SU-DHL-6 (cell line): Measurements from ENCODE around the gene RNF40.

Experiments
- H2AFZ ChIP-seq: fragments of 200-600 bp; sonication (generic); 2 replicates; pipeline ENCODE4 v1.6.1; 2014; ENCODE audit warnings: low read depth, mild to moderate bottlenecking, moderate library complexity, mixed read lengths, antibody characterized with exemption, low read length; ENCODE audit not compliant: severe bottlenecking
- H3F3A ChIP-seq: fragments of 200-600 bp; shearing (Covaris generic); 2 replicates; pipeline ENCODE4 v1.6.0; 2016; ENCODE audit warnings: antibody characterized with exemption, mild to moderate bottlenecking; ENCODE audit not compliant: insufficient read depth
- H3K27ac ChIP-seq: fragments of 200-600 bp; sonication (generic); 2 replicates; pipeline ENCODE4 v1.5.1; 2016; ENCODE audit warnings: low read depth, mild to moderate bottlenecking, low read length, moderate library complexity, mixed read lengths
- H3K27me3 ChIP-seq: fragments of 200-600 bp; sonication (generic), shearing (Covaris generic); 2 replicates; pipeline ENCODE4 v1.6.0; 2014; ENCODE audit warnings: mild to moderate bottlenecking, low read length
- H3K36me3 ChIP-seq: fragments of 200-600 bp; sonication (generic); 2 replicates; pipeline ENCODE4 v1.6.1; 2014; ENCODE audit warnings: mild to moderate bottlenecking, low read length, mixed read lengths
- H3K4me2 ChIP-seq: fragments of 300-600, 200-600 bp; shearing (Covaris generic), sonication (generic); 2 replicates; pipeline ENCODE4 v1.6.0; 2014; ENCODE audit warnings: low read length, low read depth, mild to moderate bottlenecking; ENCODE audit not compliant: poor library complexity, severe bottlenecking
- H3K4me3 ChIP-seq: fragments of 200-600 bp; sonication (generic); 2 replicates; pipeline ENCODE4 v1.5.1; 2014; ENCODE audit warnings: antibody characterized with exemption, low read length, mild to moderate bottlenecking, mixed read lengths; ENCODE audit not compliant: insufficient read depth, poor library complexity, severe bottlenecking
- H3K79me2 ChIP-seq: fragments of 200-600 bp; sonication (generic); 2 replicates; pipeline ENCODE4 v1.6.1; 2014; ENCODE audit warnings: mild to moderate bottlenecking, low read length, moderate library complexity; ENCODE audit not compliant: insufficient read depth
- H3K9ac ChIP-seq: fragments of 200-600 bp; sonication (generic); 2 replicates; pipeline ENCODE4 v1.7.0; 2014; ENCODE audit warnings: mild to moderate bottlenecking, low read length
- H3K9me2 ChIP-seq: fragments of 200-600 bp; sonication (generic); replicated peaks from 2 replicates; pipeline ENCODE4 v1.6.1; 2014; ENCODE audit warnings: low read length; ENCODE audit not compliant: insufficient read depth
- H3K9me3 ChIP-seq: fragments of 200-600 bp; sonication (generic); 2 replicates; pipeline ENCODE4 v1.6.1; 2014; ENCODE audit warnings: low read length, mixed read lengths; ENCODE audit not compliant: insufficient read depth
- H4K20me1 ChIP-seq: fragments of 200-600 bp; sonication (generic); 2 replicates; pipeline ENCODE4 v1.6.1; 2014; ENCODE audit warnings: low read depth, mild to moderate bottlenecking, antibody characterized with exemption, low read length, moderate library complexity, mixed read lengths
- EZH2phosphoT487 ChIP-seq: fragments of 200-600 bp; sonication (generic), shearing (Covaris generic); conservative IDR thresholded peaks from 2 replicates; pipeline ENCODE4 v1.6.1; 2018; ENCODE audit warnings: mild to moderate bottlenecking, antibody characterized with exemption, low read length, moderate library complexity, mixed read lengths
- TF ChIP-seq, protein P1 (sequence below): fragments of 200-600 bp; sonication (generic); IDR thresholded peaks from one replicate; pipeline ENCODE4 v1.5.1; 2017; ENCODE audit warnings: antibody characterized with exemption, mild to moderate bottlenecking, low read length, moderate library complexity; ENCODE audit not compliant: insufficient read depth, poor library complexity, severe bottlenecking

RNF40 gene

DNA sequence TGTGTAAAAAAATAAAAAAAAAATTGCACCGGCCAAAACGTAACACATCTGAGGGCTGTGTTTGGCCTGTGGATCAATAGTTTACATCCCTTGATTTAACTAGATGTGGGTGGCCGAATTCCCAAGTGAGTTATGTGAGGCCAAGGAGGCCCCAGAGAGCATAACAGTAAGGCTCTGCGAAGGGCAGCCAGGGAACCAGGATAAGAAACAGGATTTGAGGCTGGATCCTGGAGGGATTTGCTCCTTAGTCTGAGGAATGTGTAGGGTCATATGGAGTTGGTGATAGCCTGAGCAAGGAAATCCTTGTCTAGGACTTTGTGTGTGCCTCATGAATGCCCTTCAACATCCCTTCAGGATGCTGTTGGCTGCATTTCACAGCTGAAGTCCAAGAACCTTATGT lies 11.9 kb upstream of the RNF40 start:
- Histone ChIP-seq H3K27ac (no peak overlapping the region), H3K27me3 (no peaks in the 10 kb centered on the region), H3K9me3 (no peaks in the 10 kb centered on the region), H3K4me2 (no peak overlapping the region), H3K9ac (no peak overlapping the region), H3K4me3 (no peak overlapping the region), H3K36me3 (peaks cover 4% of the 10 kb centered on the region; the same call in 1 of the 2 replicates), H3K79me2 (peaks cover 20% of the 10 kb centered on the region), H4K20me1 (no peaks in the 10 kb centered on the region), H2AFZ (no peak overlapping the region), H3F3A (peaks cover 21% of the 10 kb centered on the region), H3K9me2 (no peaks in the 10 kb centered on the region)
- TF ChIP-seq, protein P1, sequence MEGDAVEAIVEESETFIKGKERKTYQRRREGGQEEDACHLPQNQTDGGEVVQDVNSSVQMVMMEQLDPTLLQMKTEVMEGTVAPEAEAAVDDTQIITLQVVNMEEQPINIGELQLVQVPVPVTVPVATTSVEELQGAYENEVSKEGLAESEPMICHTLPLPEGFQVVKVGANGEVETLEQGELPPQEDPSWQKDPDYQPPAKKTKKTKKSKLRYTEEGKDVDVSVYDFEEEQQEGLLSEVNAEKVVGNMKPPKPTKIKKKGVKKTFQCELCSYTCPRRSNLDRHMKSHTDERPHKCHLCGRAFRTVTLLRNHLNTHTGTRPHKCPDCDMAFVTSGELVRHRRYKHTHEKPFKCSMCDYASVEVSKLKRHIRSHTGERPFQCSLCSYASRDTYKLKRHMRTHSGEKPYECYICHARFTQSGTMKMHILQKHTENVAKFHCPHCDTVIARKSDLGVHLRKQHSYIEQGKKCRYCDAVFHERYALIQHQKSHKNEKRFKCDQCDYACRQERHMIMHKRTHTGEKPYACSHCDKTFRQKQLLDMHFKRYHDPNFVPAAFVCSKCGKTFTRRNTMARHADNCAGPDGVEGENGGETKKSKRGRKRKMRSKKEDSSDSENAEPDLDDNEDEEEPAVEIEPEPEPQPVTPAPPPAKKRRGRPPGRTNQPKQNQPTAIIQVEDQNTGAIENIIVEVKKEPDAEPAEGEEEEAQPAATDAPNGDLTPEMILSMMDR: no peak
- TF ChIP-seq EZH2phosphoT487: no peak

DNA sequence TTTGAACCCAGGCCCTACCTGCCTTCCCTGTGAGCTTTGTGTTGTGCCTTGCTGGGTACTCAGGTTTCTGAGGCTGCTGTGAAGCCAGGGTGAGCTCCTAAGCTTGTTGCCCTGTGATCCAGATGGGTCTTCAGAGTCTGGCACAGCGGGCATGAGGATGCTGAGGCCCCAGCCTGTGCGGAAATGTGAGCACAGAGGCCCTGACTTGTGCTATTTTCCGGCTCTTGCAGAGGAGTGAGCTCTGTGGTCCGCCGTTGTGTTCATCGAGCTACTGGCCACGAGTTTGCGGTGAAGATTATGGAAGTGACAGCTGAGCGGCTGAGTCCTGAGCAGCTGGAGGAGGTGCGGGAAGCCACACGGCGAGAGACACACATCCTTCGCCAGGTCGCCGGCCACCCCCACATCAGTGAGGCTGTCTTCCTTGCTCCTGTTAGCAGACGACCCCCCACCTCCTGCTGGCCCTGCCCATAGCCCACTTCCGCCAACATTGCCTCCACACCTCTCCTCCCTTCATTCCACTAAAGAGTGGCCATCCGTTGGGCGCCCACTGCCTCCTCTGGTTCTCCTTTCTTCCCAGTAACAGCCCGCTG lies 11.2 kb upstream of the RNF40 start:
- Histone ChIP-seq H3K4me3 (no peak overlapping the region), H3K9me3 (no peaks in the 10 kb centered on the region), H3K4me2 (no peak overlapping the region), H3K36me3 (peaks cover 4% of the 10 kb centered on the region; the same call in 1 of the 2 replicates), H3K9ac (no peak overlapping the region), H4K20me1 (no peaks in the 10 kb centered on the region), H3F3A (peaks cover 18% of the 10 kb centered on the region), H2AFZ (no peak overlapping the region), H3K27me3 (no peaks in the 10 kb centered on the region), H3K9me2 (no peaks in the 10 kb centered on the region), H3K79me2 (peaks cover 20% of the 10 kb centered on the region), H3K27ac (no peak overlapping the region)
- TF ChIP-seq EZH2phosphoT487: no peak
- TF ChIP-seq, protein P1: no peak

DNA sequence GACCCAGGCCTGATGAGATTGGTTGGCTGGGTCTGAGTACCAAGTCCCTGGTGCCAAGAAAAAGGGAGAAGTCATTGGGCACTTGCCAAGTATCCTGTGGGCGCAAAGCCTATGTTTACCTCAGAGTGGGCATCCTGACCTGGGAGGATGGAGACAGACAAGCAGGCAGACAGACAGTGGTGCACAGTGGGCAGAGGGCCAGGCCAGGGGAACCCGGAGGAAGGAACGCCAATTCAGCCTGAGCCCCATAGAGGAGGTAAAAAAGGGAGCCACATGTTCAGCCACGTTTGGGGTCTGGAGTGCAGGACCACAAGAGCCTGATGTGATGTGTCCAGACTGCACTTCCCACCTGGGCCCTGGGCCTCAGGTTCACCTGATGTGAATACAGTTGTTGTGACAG lies 8.5 kb upstream of the RNF40 start:
- H2AFZ ChIP-seq: no peak overlapping the region
- no peak overlapping the region for H3K27ac ChIP-seq
- H3K9ac ChIP-seq: no peak overlapping the region
- H3K4me2 ChIP-seq: no peak overlapping the region
- no peaks in the 10 kb centered on the region for H3K27me3 ChIP-seq
- H3K79me2 ChIP-seq: peaks cover 19% of the 10 kb centered on the region
- peaks cover 4% of the 10 kb centered on the region; the same call in 1 of the 2 replicates for H3K36me3 ChIP-seq
- no peaks in the 10 kb centered on the region for H4K20me1 ChIP-seq
- TF ChIP-seq, protein P1: no peak
- no peak for TF ChIP-seq EZH2phosphoT487
- H3F3A ChIP-seq: peaks cover 4% of the 10 kb centered on the region; the same call in 1 of the 2 replicates
- H3K4me3 ChIP-seq: no peak overlapping the region
- H3K9me3 ChIP-seq: no peaks in the 10 kb centered on the region
- no peaks in the 10 kb centered on the region for H3K9me2 ChIP-seq
